HG03457 (cell line): Measurements from ENCODE around the gene PIGM.
A peak's percentile ranks its signal among the peaks of the same experiment; 100 is the strongest.

Source experiments
- ATAC-seq: cut with Tn5 transposase; IDR thresholded peaks from one replicate; pipeline ENCODE4 v1.9.1; 2021; ENCODE audit warnings: moderate number of reproducible peaks; ENCODE audit not compliant: unreplicated experiment

PIGM gene

DNA sequence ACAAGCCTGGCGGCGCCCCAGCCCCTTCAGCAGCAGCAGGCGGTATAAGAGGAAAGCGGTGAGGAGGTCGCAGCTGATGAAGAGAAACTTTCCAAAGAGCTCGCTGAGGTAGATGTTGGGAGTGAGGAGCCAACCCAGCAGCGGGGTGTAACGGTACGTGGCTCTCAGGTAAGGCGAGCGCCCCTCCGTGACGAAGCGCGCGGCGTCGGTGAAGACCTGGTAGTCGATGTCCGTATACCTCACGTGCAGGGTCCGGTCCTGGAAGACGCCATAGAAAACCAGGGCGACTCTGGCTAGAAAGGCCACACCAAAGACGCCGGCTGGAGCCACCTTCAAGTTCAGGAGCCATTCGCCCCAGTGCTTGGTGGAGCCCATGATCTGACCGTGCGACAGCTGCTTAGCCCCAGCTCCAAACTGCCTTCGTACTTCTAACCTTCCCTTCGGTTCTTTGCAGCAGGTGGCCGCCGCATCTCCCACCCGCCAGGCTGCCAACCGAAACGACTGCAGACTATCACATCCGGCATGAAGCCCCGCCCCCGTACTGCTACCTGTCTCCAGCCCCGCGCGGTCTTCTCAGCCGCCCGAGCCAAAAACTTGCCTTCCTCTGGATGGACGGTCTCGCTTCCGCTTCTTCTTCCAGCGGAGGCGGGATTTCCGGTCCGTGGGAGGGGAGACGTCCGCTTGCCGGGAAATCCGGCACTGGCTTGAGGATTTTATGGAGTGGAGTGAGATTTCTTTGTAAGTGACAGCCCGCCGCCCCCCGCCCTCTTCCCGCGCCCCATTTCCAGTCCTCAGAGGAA lies at the start of gene PIGM:
TSS of gene PIGM (minus strand) at position 626 of the 800 bp plus-strand sequence. CDS start at position 375, 251 bp downstream.
- ATAC-seq: peak; percentile 97

DNA sequence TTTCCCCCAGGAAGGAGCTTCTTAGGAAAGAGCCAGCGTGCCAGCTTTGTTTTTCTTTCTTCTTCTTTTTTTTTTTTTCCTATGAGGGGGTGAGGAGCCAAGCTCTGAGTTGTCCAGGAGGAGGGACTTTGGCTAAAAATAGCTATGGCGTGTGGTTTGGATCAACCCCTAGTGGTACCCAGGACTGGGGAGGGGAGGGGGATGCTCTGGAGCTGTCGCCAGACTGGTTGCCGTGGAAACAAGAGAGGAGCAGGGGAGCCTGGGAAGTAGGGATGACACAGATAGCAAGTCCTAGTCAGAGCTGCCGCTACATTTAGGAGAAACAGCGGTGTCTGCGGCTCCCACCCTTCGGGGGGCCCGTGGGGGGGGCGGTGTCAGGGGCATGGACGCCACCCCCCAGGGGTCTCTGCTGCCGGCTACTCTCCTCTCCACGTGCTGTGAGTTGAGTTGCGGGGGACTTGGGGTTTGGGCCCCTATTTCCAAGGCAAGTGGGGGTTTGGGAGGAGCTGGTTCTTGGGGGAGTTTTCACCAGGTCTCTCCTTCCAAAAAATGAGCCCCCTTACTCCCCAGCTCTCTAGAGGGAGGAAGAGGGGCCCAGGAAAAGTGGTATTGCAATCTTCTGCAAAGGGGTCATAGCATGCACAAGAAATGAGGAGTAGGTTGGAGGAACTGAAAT lies 49.6 kb upstream of the PIGM start, which contains the start of gene KCNJ9:
TSS of gene KCNJ9 (plus strand) at position 278 of the 676 bp plus-strand sequence. CDS start 2,493 bp downstream, outside the sequence.
- ATAC-seq: no peak

DNA sequence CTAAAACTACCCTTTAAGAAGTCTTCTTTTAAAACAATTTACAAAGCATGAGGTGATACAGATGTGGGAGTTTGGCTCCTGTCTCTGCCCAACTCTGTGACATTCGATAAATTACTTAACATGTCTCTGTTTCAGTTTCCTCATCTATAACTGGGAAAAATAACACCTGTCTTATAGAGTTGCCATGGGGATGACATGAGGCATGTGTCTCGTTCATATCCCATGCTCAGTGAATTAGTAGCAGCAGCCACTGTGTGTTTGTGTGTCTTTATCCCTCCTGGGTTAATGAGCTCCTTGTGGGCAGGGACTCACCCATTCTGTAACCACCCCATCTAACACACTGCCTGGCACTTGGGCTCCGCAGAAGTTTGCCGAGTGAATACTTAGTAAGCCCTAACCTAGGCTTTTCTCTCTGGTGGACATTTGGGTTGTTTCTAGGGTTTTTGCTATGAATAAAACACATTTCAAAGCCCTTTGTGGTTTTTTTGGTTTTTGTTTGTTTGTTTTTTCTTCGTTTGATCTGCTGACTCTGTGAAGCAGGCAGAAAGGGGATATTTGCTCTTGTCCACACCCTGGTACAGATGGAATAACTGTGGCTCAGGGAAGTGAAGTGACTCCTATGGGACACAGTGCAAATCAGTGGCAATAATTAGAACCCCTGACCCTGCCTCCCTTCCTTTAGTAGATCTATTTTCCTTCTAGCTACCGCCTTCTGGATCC lies 48.8 kb upstream of the PIGM start:
- no peak for ATAC-seq

DNA sequence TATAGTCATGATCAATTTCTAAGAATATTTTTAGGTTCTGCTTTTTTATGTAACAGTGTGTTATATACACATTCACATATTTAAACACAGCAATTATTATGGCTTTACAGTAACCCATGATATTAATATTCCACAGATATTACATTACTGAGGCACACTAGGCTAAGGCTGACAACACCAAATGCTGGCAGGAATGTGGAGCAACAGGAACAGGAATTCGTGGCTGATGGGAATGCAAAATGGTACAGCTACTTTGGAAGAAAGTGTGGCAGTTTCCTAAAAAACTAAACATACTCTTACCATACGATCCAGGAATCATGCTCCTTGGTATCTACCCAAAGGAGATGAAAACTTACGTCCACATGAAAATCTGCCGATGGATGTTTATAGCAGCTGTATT lies 47.7 kb upstream of the PIGM start:
- no peak for ATAC-seq

DNA sequence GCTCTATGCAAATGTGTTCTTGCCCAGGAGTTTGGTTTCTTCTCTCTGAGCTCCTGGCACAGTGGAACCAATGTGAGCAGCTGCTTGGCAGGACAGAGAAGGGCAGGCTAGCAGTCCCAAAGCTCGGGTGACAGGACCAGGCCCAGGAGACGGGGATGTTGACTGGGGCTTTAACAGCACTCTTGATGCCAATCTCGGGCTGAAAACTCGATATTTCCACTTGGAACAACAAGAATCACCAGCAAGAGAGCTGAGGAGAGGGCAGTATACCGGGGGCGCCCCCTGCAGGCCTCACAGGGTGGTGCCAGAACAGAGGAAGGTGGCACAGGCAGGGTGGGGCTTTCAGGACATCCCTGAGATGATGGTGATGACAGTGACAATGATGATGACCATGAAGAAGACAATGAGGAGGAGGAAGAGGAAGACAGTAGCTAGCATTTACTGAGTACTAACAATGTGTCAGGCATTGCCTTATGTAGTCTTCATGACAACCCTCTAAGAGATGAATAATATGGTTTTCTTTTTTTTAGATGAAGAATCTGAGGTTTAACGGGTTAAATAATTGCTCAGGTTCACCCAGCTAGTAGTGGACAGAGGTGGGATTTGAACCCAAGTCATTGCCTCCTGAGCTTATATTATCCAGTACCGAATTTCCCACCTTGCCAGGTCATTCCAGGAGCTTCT lies 46.9 kb upstream of the PIGM start:
- ATAC-seq: no peak

DNA sequence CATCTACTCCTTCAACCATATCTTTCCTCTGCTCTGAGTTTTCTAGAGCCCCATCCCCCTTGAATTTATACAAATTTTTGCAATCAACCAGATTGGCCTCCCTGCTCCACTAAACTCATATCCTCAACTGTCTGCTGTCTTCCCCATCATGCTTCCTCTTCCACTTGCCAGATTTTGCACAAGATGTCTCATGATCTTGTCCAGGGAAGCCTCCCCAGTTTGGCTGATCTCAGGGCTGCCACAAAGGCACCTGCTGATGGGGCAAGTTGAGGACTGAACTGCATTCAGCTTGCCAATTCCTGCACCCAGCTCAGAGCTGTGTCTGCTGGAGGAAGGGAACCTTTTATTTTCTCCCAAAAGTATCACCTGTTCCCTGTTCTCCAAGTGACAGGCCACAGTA lies 45.7 kb upstream of the PIGM start:
- ATAC-seq: no peak

DNA sequence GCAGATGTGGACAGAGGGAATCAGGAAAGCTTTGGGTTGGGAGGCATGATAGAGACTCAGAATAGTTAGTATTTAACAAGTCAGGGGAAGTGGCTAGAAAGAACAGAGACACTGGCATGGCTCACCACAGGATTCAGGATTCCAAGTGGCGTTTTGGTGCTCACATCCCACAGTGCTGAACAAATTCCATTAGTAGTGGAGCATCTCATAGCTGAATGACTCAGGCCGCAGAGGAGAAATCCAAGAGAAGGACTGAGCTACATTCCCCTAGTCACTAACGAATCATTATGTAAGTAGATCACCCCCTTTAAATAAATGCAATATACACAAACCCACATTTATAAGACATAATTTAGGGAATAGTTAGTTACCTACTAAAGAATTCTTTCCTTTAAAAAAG lies 44.5 kb upstream of the PIGM start:
- no peak for ATAC-seq

DNA sequence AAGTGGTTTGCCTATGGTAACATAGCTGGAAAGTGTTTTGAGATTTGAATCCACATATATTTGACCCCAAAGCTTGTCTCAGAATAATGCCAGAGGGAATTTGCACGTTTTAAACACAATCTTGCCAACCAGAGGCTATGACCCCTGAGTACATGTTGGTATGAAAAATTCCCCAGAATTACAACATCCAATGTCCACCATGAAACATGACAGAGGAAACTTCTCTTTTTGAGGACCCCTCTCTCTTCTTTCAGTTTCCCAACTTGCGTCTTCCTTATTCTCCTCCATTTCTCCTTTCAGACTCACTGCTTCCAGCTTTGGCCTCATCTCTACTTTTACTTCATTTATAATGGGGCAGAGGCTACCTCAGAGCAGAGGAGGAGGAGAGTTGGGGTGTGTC lies 44.0 kb upstream of the PIGM start:
- no peak for ATAC-seq

DNA sequence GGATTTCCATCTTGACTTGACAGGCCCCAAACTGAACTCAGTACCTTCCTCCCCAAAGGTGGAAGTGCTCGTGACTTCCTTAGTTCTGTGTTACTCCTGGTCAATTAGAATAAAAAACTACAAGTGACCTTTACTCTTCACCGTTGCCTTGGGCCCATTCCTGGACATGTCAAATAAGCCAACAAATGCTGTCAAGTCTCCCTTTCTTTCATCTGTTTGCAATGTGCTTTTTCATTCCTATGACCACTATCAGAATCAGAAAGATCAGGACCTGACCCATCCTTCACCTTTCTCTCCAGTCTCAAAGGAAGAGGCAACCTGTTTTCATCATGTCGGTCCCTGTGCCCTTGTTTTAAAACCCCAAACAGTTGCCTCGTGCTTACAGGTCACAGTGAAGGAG lies 43.1 kb upstream of the PIGM start:
- ATAC-seq: no peak

DNA sequence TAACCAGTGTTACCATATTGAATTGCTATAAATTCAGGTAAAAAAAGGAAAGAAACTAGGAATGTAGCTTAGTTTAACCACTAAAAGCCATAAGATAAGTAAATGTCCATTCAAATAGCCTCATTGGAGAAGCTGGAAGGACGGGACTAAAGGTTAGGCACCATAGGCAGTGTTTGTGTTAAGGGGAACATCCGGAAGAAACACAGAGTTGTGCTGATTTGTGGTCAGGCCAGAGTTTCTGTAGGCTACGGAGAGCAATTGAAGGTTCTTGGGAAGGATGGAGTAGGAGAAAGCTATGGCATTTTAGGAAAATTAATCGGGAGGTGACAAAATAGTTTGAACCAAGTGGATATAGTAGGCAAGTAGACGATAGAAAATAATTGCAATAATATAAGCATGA lies 39.5 kb upstream of the PIGM start:
- no peak for ATAC-seq

DNA sequence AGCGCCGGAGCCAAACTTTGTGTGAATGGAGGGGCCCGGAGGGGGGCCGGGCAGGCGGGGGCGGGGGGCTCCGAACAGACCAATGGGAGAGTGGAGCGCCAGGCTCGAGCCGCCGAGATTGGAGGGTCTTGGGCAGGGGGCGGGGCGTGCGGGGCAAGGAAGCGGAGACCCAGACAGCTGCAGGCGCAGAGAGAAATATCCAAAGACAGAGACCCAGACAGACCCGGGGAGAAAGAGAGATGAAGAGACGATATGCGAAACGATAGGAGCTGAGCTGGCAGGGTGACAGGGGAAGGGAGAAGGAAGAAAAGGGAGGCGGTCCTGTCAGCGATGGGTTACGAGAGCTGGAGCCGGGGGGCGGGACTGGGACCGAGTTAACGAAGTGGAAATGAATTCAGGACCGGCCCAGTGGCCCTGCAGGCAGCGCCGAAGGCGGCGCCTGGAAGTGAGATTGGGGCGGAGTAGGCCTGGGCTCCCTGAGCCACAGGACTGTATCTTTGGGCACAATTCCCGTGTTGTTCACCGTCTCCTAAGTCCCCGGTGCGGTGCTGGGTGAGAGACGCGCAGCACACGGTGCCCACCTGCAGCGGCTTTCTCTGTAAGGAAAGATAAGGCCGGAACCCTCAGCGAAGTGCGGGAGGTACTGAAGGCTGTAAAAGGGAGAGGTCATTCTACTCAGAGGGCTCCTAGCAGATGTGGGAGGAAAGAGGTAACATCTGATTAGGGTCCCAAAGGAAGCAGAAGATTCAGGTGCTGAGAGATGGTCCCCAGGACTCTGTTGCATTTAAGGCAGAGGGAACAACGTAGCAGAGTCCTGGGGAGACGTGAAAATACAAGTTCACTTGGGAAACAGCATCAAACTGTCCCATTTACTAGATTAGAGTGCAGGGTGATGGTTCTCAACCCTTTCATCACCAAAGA lies 38.7 kb upstream of the PIGM start:
- no peak for ATAC-seq

DNA sequence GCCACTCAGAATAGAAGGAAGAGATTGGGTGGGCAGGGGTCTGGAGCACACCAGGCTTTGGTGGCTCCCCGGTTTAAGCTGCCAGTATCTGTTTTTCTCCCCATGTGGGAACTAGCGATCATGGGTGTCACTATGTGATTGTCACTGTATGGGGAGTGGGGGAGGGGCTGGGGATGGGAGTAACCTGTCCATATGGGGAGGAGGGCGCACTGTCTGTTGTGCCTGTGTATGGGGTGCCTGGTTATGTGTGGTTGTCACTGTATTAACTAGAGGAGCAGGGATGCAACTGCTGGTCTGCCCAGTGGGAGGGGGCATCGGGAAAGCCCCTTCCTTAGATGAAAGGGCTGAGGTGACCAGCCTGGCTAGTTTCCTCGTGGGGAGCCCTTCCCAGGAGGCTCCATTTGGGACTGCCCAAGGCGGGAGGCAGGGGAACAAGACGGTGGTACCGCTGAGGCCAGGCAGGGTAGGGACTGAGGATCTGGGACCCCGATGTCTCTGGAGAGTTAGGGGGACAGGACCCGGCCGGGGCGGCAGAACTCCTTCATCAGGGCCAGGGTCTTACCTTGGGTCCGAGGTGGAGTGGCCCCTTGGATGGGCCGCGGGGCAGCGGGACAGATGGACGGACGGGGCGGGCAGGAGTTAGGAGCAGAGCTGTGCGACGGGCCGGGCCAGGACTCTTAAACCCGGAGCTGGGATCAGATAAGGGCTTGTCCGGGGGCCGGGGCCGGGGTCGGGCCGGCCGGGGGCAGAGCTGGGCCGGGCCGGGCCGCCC lies 37.9 kb upstream of the PIGM start, which contains the start of gene KCNJ10:
TSS of gene KCNJ10 (minus strand) at position 701 of the 772 bp plus-strand sequence. CDS start 27,628 bp downstream, outside the sequence.
- no peak for ATAC-seq

DNA sequence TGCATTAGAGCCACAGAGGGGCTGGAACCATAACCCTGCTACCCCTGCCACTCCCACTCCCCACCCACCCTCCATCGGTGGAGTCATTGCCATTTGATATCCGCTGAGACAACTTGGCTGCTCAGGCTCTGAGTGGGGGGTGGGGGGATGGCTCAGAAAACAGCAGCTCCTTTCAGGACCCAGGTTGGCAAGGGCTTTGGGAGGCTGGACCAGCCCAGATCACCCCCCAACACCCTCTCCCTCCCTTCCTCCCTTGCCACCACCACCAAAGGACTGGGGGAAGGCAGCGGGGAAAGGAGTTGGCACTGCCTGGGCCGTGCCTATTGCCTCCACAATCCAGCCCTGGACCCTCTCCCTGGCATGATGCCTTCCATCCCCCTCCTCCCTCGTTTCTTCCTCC lies 36.4 kb upstream of the PIGM start:
- ATAC-seq: no peak

DNA sequence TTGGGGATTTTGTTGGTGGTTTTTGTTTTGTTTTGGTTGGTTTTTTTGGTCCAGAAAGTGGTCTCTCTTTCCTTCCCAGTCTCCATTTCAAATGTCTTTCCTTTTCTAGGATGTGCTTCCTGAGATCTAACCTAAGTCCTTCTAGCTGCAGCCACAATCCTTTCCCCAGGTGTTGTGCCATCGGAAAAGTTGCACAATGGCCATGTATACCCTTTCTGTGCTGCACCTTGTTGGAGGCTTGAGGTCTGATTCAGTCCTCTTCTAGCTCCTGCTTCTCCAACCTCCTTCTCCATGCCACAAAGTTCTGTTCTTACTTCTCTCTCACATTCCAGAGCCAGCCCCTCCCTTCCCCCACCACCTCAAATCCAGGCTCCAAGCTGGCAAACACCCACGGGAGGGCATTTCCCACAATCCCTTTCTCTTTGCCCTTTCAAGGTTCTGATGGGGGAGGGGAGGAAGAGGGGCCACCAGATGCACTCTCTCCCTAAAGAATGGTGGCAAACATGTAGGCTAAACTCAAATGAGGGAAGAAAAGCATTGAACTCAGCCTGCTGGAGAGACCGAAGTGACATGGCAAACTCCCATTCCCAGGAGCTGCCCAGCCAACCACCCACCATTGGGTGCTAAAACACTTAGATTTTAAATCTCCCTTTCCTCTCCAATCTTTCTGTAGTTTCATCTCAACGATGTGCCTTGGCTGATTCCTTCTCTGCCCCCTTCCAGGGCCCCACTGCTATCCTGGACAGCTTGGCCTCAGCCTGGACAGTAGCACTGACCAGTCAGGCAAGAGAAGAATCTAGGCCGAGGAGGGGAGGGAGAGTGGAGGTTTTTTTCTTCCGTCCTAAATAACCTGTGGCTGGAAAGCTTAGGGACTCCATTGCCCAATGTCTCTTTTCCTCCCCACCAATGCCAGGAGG lies 35.3 kb upstream of the PIGM start:
- no peak for ATAC-seq

DNA sequence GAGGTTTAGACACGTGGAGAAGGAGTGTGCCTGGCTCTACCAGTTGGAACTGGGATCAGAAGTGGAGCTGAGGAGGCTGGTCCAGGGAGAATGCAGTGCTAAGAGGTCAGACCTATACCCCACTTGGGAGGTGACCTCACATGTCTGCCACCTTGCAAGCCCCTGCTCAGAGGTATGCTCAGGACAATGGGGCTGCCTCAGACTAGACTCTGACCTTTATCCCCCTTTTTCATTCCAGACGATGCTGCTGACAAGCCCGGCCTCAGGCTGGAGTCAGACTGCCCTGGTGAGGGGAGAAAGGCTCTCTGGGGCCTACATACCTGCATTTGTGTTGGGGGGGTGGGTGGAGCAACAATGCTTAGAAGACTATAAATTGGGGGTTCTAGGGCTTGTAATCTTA lies 33.0 kb upstream of the PIGM start:
- ATAC-seq: no peak

DNA sequence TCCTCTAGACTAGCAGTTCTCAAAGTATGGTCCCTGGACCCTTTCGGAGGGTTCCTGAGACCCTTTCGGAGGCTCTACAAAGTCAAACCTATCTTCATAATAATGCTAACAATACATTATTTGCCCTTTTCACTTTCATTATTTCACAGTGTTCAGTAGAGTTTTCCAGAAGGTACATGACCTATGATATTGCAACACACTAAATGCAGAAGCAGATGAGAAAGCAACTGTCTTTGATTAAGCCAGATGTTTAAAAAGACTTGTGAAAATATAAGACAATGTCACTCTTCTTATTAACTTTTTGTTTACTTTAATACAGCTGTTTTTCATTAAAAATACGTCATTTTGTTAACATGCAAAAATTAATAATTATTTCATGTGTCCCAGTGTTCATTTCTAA lies 32.4 kb upstream of the PIGM start:
- ATAC-seq: no peak

DNA sequence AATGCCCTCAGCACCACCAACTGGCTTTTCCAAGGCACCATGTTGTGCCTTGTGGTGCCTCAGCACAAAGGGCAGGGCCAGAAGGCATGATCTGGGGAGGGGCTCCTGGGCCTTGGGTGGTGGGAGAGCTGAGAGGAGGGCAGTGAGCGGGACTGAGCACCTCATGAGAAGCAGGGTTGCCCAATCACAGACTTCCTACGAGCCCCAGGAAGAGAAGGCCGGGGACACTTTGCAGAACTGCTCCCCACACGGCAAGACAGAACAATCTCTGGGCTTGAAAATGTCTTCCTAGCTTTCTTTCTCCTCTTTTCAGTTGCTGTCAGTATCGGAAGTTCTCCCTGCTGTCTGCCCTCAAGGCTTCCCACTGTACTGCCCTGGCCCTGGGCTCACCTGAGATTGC lies 31.4 kb upstream of the PIGM start:
- no peak for ATAC-seq

DNA sequence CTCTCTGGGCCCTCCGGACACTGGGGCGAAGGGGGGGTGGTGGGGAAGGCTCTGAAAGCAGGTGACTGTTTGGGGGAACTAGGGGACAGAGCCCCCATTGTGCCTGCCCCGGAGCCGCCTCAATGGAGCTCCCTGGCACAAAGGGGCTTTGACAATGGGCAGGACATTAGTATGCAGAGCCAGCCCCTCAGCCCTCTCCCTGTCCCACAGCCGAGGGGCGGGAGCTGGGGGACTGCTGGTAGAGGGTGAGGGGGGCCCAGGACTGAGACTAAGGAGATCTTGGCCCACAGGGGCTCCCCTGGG lies 30.4 kb upstream of the PIGM start:
- no peak for ATAC-seq
